MCF 10A (cell line): ENCODE results near the gene FAM20A. TPM values are rescaled to one million over a fixed set of nuclear protein-coding genes. Genes with fewer than 3 reads are reported as not detected.

Experiments
- BruUV-seq: library from RNA; stranded (reverse); fragments of 400-500 nt; replicated peaks from 2 replicates; lab custom pipeline; 2021; lab: Mats Ljungman, UMichigan
- CTCF ChIA-PET: fragments of 300-600 bp; sonication (Branson Sonifier 250); formaldehyde crosslinking; extraction: SDS; loops from one replicate; lab custom pipeline; 2021; ENCODE audit warnings: antibody characterized with exemption, inconsistent platforms; lab: Yijun Ruan, JAX
- POLR2A ChIA-PET: fragments of 300-600, 350-650 bp; sonication (Branson Sonifier 250); formaldehyde crosslinking; extraction: SDS; loops from one replicate; lab custom pipeline; 2020; ENCODE audit warnings: antibody characterized with exemption, inconsistent platforms; lab: Yijun Ruan, JAX
- DNase-seq: peaks from one replicate; pipeline ENCODE4 v3.0.0-alpha.2; 2018; ENCODE audit not compliant: unreplicated experiment
- H3K27ac Mint-ChIP-seq: one replicate; pipeline ENCODE4 v1.8.0; 2022; ENCODE audit warnings: mild to moderate bottlenecking, low read depth, mixed read lengths; ENCODE audit not compliant: unreplicated experiment
- H3K27me3 Mint-ChIP-seq: one replicate; pipeline ENCODE4 v1.8.0; 2022; ENCODE audit warnings: mixed read lengths; ENCODE audit not compliant: insufficient read depth, unreplicated experiment
- H3K36me3 Mint-ChIP-seq: one replicate; pipeline ENCODE4 v1.8.0; 2022; ENCODE audit warnings: mild to moderate bottlenecking, moderate library complexity, mixed read lengths; ENCODE audit not compliant: insufficient read depth, unreplicated experiment
- H3K4me1 Mint-ChIP-seq: one replicate; pipeline ENCODE4 v1.8.0; 2022; ENCODE audit warnings: mixed read lengths; ENCODE audit not compliant: insufficient read depth, unreplicated experiment
- H3K4me3 Mint-ChIP-seq: one replicate; pipeline ENCODE4 v1.8.0; 2022; ENCODE audit warnings: mild to moderate bottlenecking, moderate library complexity, mixed read lengths; ENCODE audit not compliant: unreplicated experiment
- H3K9me3 Mint-ChIP-seq: one replicate; pipeline ENCODE4 v1.8.0; 2022; ENCODE audit warnings: mixed read lengths; ENCODE audit not compliant: unreplicated experiment
- intact Hi-C: fragments of 100-400 bp; cut with micrococcal nuclease; formaldehyde crosslinking; loops from 2 replicates; pipeline ENCODE4 v1.14.1; 2022
- total RNA-seq: library from RNA; stranded (reverse); gene quantifications from 2 replicates; pipeline ENCODE4 v1.2.3, GENCODE V29; 2022
- TF ChIP-seq, protein P1 (sequence below): fragments of 200-600 bp; IDR thresholded peaks from one replicate; pipeline ENCODE4 v1.8.0; 2022; ENCODE audit warnings: antibody characterized with exemption, mild to moderate bottlenecking; ENCODE audit not compliant: unreplicated experiment

The FAM20A gene
- total RNA-seq, 1 experiment from 2014 or later, result not detected

DNA sequence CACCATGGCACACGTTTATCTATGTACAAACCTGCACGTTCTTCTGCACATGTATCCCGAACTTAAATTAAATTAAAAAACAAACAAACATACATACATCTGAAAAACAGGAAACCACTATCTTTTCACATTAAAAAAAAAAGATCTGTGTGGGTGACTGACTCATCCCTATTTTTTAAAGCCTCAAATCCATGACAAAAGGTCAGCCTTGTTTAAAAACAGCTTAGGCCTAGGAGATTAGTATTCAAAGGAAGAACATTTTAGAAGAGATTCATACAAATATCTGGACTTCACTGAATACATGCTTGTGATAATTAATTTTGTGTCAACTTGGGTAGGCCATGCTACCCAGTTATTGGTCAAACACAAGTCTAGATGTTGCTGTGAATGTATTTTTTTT lies 93.6 kb downstream of the FAM20A start:
- CTCF ChIA-PET, result interaction anchor here (0.6 to 1.0 kb wide), 2 partner anchors 40 to 269 kb away, joined by 3 to 4 read pairs; no protein-coding TSS in a partner anchor
- peaks cover 9% of the 10 kb centered on the region for H3K4me1 Mint-ChIP-seq
- POLR2A ChIA-PET, result no interaction called here
- H3K27ac Mint-ChIP-seq, result no peak overlapping the region
- H3K4me3 Mint-ChIP-seq, result no peak overlapping the region
- H3K36me3 Mint-ChIP-seq, result no peaks in the 10 kb centered on the region
- no peak for DNase-seq
- no peaks in the 10 kb centered on the region for H3K9me3 Mint-ChIP-seq
- TF ChIP-seq, protein P1, sequence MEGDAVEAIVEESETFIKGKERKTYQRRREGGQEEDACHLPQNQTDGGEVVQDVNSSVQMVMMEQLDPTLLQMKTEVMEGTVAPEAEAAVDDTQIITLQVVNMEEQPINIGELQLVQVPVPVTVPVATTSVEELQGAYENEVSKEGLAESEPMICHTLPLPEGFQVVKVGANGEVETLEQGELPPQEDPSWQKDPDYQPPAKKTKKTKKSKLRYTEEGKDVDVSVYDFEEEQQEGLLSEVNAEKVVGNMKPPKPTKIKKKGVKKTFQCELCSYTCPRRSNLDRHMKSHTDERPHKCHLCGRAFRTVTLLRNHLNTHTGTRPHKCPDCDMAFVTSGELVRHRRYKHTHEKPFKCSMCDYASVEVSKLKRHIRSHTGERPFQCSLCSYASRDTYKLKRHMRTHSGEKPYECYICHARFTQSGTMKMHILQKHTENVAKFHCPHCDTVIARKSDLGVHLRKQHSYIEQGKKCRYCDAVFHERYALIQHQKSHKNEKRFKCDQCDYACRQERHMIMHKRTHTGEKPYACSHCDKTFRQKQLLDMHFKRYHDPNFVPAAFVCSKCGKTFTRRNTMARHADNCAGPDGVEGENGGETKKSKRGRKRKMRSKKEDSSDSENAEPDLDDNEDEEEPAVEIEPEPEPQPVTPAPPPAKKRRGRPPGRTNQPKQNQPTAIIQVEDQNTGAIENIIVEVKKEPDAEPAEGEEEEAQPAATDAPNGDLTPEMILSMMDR, result no peak
- no TSS peak for BruUV-seq
- intact Hi-C loops, result no loop called here
- no peaks in the 10 kb centered on the region for H3K27me3 Mint-ChIP-seq

DNA sequence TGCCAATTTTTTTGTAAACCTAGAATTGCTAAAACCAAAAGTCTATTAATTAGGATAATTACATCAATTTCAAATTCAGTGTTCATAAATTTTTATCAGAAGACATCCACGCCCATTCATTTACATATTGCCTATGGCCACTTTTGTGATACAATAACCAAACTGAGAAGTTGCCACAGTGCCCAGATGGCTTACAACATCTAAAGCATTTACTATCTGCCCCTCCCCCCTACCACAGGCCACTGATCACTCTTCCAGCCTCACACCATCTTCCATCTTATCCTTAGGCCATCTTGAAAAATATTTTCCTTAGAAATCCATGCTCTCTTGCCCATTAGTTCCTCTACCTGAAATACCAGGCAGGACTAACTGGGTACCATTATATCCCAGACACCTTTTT lies 95.2 kb downstream of the FAM20A start:
- no TSS peak for BruUV-seq
- POLR2A ChIA-PET, result no interaction called here

DNA sequence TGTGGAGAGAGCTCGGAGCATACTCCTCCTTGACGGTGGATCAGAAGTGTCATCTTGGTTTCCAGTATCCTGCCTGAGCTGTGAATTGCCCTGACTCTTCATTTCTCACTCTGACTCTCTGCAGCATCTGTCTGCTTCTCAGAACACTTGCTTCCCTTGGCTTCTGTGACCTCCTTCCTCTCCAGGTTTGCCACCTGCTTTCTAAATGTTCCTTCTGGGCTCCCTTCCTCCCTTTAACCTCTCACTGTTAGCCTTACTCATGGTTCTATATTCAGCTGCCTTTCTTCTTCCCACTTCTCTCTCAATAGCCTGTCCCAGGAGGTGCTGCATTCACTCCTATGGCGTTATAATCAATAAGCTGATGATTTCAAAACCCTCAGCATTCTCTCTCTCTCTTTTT lies 100.1 kb downstream of the FAM20A start:
- ChIA-PET CTCF (interaction anchor here (0.6 kb wide), 1 partner anchor 37 kb away, joined by 3 read pairs; no protein-coding TSS in a partner anchor), POLR2A (interaction anchor here (1.3 kb wide), 1 partner anchor 12 kb away, joined by 4 read pairs; no protein-coding TSS in a partner anchor)
- no peak for DNase-seq
- Mint-ChIP-seq H3K27me3 (no peaks in the 10 kb centered on the region), H3K4me1 (no peaks in the 10 kb centered on the region), H3K36me3 (no peaks in the 10 kb centered on the region), H3K4me3 (no peak overlapping the region), H3K27ac (no peak overlapping the region), H3K9me3 (no peaks in the 10 kb centered on the region)
- intact Hi-C loops, result no loop called here
- no TSS peak for BruUV-seq
- TF ChIP-seq, protein P1, result no peak

More for the DNA sequence above, 95.2 kb downstream of the FAM20A start:
- Mint-ChIP-seq H3K36me3 (no peaks in the 10 kb centered on the region), H3K9me3 (no peaks in the 10 kb centered on the region), H3K27me3 (no peaks in the 10 kb centered on the region), H3K4me3 (no peak overlapping the region), H3K27ac (no peak overlapping the region), H3K4me1 (peaks cover 9% of the 10 kb centered on the region)
- TF ChIP-seq, protein P1, result no peak
- CTCF ChIA-PET, result interaction anchor here (0.5 to 1.0 kb wide), 2 partner anchors 9 to 774 kb away, joined by 3 to 4 read pairs; no protein-coding TSS in a partner anchor
- no peak for DNase-seq
- intact Hi-C loops, result no loop called here

DNA sequence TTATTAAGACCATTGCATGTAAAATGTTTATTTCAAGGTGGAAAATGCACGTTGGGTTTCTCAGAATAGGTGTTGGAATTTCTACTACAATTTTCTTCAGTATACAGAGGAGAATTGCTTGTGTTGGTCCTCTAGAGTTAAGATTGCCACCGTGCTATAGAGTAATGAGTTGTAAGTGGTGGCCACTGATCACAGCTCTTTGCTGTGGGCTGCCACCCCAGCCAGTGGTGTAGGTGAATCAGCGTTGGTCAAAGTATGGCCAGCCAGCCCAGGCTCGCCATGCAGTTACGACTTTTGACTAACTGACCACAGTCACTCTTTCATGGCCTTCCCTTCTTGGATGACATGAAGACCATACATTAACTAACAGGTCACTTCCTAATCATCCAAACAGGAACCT lies 101.6 kb downstream of the FAM20A start:
- no peaks in the 10 kb centered on the region for H3K4me1 Mint-ChIP-seq
- no peaks in the 10 kb centered on the region for H3K27me3 Mint-ChIP-seq
- BruUV-seq, result no TSS peak
- H3K27ac Mint-ChIP-seq, result no peak overlapping the region
- TF ChIP-seq, protein P1, result no peak
- ChIA-PET POLR2A (interaction anchor here (0.7 kb wide), 1 partner anchor 9 kb away, joined by 4 read pairs; no protein-coding TSS in a partner anchor), CTCF (no interaction called here)
- H3K9me3 Mint-ChIP-seq, result no peaks in the 10 kb centered on the region
- no peaks in the 10 kb centered on the region for H3K36me3 Mint-ChIP-seq
- intact Hi-C loops, result no loop called here
- H3K4me3 Mint-ChIP-seq, result no peak overlapping the region
- DNase-seq, result no peak
